GDM1 (cell line): Measurements from ENCODE around the gene HHATL.

Experiments used
- DNase-seq: peaks from one replicate; lab custom pipeline; 2025; lab: John Stamatoyannopoulos, UW

Gene HHATL

GRCh38 chr3:42684632-42685362 is 17.8 kb downstream of the HHATL start:
- no peak for DNase-seq

GRCh38 chr3:42683875-42684598 is 18.6 kb downstream of the HHATL start:
- no peak for DNase-seq

- DNase-seq: no peak
Measured at GRCh38 chr3:42682301-42683070, 20.1 kb downstream of the HHATL start.

- no peak for DNase-seq
Measured at GRCh38 chr3:42681361-42682038, 21.1 kb downstream of the HHATL start.

- DNase-seq: no peak
Measured at GRCh38 chr3:42680806-42681205, 21.8 kb downstream of the HHATL start.

GRCh38 chr3:42680271-42680670 is 22.3 kb downstream of the HHATL start:
- DNase-seq: no peak

GRCh38 chr3:42678447-42678846 is 24.2 kb downstream of the HHATL start:
- no peak for DNase-seq

- no peak for DNase-seq
Measured at GRCh38 chr3:42675909-42676308, 26.7 kb downstream of the HHATL start.

GRCh38 chr3:42674146-42674545 is 28.5 kb downstream of the HHATL start:
- no peak for DNase-seq

- no peak for DNase-seq
Measured at GRCh38 chr3:42673082-42673481, 29.5 kb downstream of the HHATL start.

GRCh38 chr3:42672515-42672914 is 30.1 kb downstream of the HHATL start:
- DNase-seq: no peak

- DNase-seq: no peak
Measured at GRCh38 chr3:42670670-42671069, 31.9 kb downstream of the HHATL start.

- DNase-seq: no peak
Measured at GRCh38 chr3:42670051-42670576, 32.5 kb downstream of the HHATL start.

GRCh38 chr3:42668793-42669217 is 33.8 kb downstream of the HHATL start:
- no peak for DNase-seq

- no peak for DNase-seq
Measured at GRCh38 chr3:42668413-42668760, 34.2 kb downstream of the HHATL start.

GRCh38 chr3:42667523-42668412 is 34.8 kb downstream of the HHATL start:
- DNase-seq: no peak

- no peak for DNase-seq
Measured at GRCh38 chr3:42667096-42667522, 35.5 kb downstream of the HHATL start.

- no peak for DNase-seq
Measured at GRCh38 chr3:42666577-42666998, 36.0 kb downstream of the HHATL start.

GRCh38 chr3:42666022-42666421 is 36.6 kb downstream of the HHATL start:
- DNase-seq: no peak

GRCh38 chr3:42665050-42665878 is 37.3 kb downstream of the HHATL start:
- DNase-seq: no peak
